Tibial artery (tissue), 4 donors: ENCODE results near the gene HNMT.

ENCODE experiments used
- DNase-seq, 2 donors: peaks; one replicate each; pipeline ENCODE4 v3.0.0-alpha.2; 2019
- H3K27ac ChIP-seq, 2 donors: fragments of 200-600 bp; sonication (generic) in 1 of 2; 1 replicate in 1 of 2; 2 replicates in 1 of 2; pipeline ENCODE4 v1.5.1; 2018 to 2019; ENCODE audit warnings: mild to moderate bottlenecking in 1 of 2
- H3K27me3 ChIP-seq, 2 donors: fragments of 200-600 bp; sonication (generic) in 1 of 2; one replicate each; pipeline versions ENCODE4 v1.5.1 to v1.6.0; 2016 to 2019
- H3K36me3 ChIP-seq, 3 donors: fragments of 200-600 bp; sonication (generic) in 2 of 3; one replicate each; pipeline ENCODE4 v1.5.1; 2016 to 2019; ENCODE audit warnings: mild to moderate bottlenecking in 2 of 3
- H3K4me1 ChIP-seq, 4 donors: fragments of 200-600 bp; sonication (generic) in 2 of 4; 1 replicate in 3 of 4; 2 replicates in 1 of 4; pipeline ENCODE4 v1.5.1; 2016 to 2019
- H3K4me3 ChIP-seq, 2 donors: fragments of 200-600 bp; sonication (generic) in 1 of 2; 1 replicate in 1 of 2; 2 replicates in 1 of 2; pipeline ENCODE4 v1.5.1; 2018 to 2019; ENCODE audit warnings: mild to moderate bottlenecking in 2 of 2
- H3K9me3 ChIP-seq, 3 donors: fragments of 200-600 bp; sonication (generic) in 1 of 3; one replicate each; pipeline ENCODE4 v1.5.1; 2016 to 2019
- intact Hi-C: fragments of 100-400 bp; cut with DNase I; formaldehyde crosslinking; loops from one replicate; pipeline ENCODE4 v1.15.0; 2023; ENCODE audit warnings: low total_unique reads
- TF ChIP-seq, protein P1 (sequence below), 2 experiments: fragments of 200-600 bp in 1 of 2; fragments of 450-650 bp in 1 of 2; IDR thresholded peaks; one replicate each; pipeline ENCODE4 v1.5.1; 2017 to 2019; ENCODE audit warnings: antibody characterized with exemption in 2 of 2, mild to moderate bottlenecking in 1 of 2, moderate library complexity in 1 of 2

HNMT gene

DNA sequence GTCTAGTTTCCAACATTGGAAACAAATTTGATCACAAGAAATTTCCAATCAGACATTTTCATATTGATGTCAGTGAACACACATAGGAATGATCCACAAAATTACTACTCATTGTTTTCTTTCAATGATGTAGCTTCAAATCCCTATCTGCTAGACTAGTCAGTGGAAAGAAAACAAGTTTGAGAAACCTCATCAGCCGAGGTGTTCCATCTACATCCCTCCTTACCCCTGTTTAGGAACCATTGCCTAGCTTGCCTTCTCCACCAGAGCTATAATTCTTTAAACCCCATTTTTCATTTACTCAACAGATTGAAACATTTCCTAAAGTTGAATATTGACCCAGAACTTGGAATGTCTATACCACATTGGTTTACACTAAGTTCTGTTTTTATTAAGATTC, 45.3 kb downstream of the HNMT start:
- no peaks in the 10 kb centered on the region for H3K4me1 ChIP-seq
- peaks cover 27 to 43% (median 27%) of the 10 kb centered on the region in 3 donors for H3K36me3 ChIP-seq
- H3K27me3 ChIP-seq = no peaks in the 10 kb centered on the region
- H3K9me3 ChIP-seq = no peaks in the 10 kb centered on the region
- no peak overlapping the region for H3K27ac ChIP-seq
- TF ChIP-seq, protein P1, sequence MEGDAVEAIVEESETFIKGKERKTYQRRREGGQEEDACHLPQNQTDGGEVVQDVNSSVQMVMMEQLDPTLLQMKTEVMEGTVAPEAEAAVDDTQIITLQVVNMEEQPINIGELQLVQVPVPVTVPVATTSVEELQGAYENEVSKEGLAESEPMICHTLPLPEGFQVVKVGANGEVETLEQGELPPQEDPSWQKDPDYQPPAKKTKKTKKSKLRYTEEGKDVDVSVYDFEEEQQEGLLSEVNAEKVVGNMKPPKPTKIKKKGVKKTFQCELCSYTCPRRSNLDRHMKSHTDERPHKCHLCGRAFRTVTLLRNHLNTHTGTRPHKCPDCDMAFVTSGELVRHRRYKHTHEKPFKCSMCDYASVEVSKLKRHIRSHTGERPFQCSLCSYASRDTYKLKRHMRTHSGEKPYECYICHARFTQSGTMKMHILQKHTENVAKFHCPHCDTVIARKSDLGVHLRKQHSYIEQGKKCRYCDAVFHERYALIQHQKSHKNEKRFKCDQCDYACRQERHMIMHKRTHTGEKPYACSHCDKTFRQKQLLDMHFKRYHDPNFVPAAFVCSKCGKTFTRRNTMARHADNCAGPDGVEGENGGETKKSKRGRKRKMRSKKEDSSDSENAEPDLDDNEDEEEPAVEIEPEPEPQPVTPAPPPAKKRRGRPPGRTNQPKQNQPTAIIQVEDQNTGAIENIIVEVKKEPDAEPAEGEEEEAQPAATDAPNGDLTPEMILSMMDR (IDR thresholded peaks at IDR 0.05) = no peak
- no peak overlapping the region for H3K4me3 ChIP-seq
- intact Hi-C loops = no loop called here
- no peak for DNase-seq

DNA sequence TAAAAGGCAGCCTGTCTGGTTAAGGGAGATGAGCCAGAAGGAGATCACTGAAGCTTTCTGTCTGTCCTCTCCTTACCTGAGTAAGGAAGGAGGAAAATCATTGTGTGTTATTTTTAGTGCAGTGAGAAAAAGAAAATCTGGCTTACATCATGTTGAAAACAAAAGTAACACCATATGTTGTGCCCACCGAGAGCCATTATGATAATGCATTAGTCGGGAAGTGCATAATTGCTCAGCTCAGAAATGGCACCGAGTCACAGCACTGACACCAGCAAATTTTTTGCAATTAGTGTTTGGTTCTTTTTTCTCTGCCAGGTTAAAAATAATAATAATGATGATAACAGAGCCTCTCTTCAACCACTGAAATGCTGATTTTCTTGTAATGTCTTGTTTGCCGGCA, 46.6 kb downstream of the HNMT start:
- no peaks in the 10 kb centered on the region for H3K4me1 ChIP-seq
- no peaks in the 10 kb centered on the region for H3K27me3 ChIP-seq
- H3K27ac ChIP-seq = no peak overlapping the region
- no peak overlapping the region for H3K4me3 ChIP-seq
- intact Hi-C loops = no loop called here
- DNase-seq = no peak
- TF ChIP-seq, protein P1 (IDR thresholded peaks at IDR 0.05) = no peak
- H3K36me3 ChIP-seq = peaks cover 17 to 33% (median 19%) of the 10 kb centered on the region in 3 donors
- H3K9me3 ChIP-seq = no peaks in the 10 kb centered on the region

GRCh38 chr2:138012082-138012481, 47.8 kb downstream of the HNMT start:
- DNase-seq = no peak
- Histone ChIP-seq H3K27ac (no peak overlapping the region), H3K4me1 (no peaks in the 10 kb centered on the region), H3K4me3 (no peak overlapping the region), H3K36me3 (peaks cover 11 to 24% (median 12%) of the 10 kb centered on the region in 3 donors), H3K9me3 (no peaks in the 10 kb centered on the region), H3K27me3 (no peaks in the 10 kb centered on the region)
- intact Hi-C loops = no loop called here
- TF ChIP-seq, protein P1 (IDR thresholded peaks at IDR 0.05) = no peak

- Histone ChIP-seq H3K27ac (no peak overlapping the region), H3K4me3 (no peak overlapping the region), H3K9me3 (no peaks in the 10 kb centered on the region), H3K36me3 (peaks cover 3 to 18% (median 12%) of the 10 kb centered on the region in 3 donors), H3K27me3 (no peaks in the 10 kb centered on the region), H3K4me1 (no peaks in the 10 kb centered on the region)
- TF ChIP-seq, protein P1 (IDR thresholded peaks at IDR 0.05) = no peak
- intact Hi-C loops = no loop called here
- DNase-seq = no peak
Observed at GRCh38 chr2:138012968-138013367, 48.7 kb downstream of the HNMT start.

GRCh38 chr2:138013639-138014038, 49.4 kb downstream of the HNMT start:
- no peak for DNase-seq
- intact Hi-C loops = no loop called here
- Histone ChIP-seq H3K27me3 (no peaks in the 10 kb centered on the region), H3K9me3 (no peaks in the 10 kb centered on the region), H3K36me3 (peaks cover 0 to 14% (median 12%) of the 10 kb centered on the region in 3 donors), H3K27ac (no peak overlapping the region), H3K4me3 (no peak overlapping the region), H3K4me1 (no peaks in the 10 kb centered on the region)
- TF ChIP-seq, protein P1 (IDR thresholded peaks at IDR 0.05) = no peak

GRCh38 chr2:138015494-138015893, 51.2 kb downstream of the HNMT start:
- TF ChIP-seq, protein P1 (IDR thresholded peaks at IDR 0.05) = no peak
- no peak for DNase-seq
- Histone ChIP-seq H3K36me3 (peaks cover 0 to 14% (median 12%) of the 10 kb centered on the region in 3 donors), H3K27ac (no peak overlapping the region), H3K9me3 (no peaks in the 10 kb centered on the region), H3K27me3 (no peaks in the 10 kb centered on the region), H3K4me1 (peaks cover 0 to 13% (median 9%) of the 10 kb centered on the region in 4 donors), H3K4me3 (no peak overlapping the region)
- intact Hi-C loops = no loop called here
